NCI-H2196 treated with DMSO at 0.1 percent for 48 hours (cell line): ENCODE measurements around the gene FARS2.

ENCODE experiments used
- DNase-seq: peaks from one replicate; lab custom pipeline; 2025; ENCODE audit not compliant: unreplicated experiment; lab: John Stamatoyannopoulos, UW

FARS2 gene

DNA sequence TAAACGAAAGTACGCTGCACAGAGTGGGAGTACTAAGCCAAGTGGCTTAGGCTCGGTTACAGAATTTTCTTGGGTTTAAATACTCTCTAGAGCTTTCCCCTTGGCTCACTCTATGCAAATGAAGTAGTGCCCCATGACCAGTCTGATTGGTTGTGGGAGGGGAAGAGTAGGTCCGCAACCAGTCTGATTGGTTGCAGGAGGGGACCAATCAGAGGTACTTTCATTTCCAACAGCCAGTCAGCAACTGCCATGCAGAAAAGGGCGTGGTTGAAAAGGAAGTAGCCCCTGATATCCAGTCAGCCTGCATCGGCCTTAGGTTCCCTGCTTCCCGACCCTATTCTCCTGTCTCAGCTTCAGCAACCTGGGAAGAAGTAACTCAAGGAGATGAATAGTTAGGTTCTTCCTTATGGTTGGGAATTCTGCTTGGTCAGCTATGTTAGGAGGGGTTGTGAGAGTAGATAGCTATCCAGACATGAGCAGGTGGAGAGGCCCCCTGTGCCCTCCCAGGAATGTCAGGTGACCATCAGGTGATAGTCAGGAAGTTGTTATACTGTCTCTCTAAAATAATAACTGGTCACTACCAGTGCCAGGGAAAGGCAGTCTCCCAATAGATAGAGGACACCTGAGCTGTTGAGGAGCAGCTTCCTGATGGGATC, 57.4 kb downstream of the FARS2 start:
- no peak for DNase-seq

DNA sequence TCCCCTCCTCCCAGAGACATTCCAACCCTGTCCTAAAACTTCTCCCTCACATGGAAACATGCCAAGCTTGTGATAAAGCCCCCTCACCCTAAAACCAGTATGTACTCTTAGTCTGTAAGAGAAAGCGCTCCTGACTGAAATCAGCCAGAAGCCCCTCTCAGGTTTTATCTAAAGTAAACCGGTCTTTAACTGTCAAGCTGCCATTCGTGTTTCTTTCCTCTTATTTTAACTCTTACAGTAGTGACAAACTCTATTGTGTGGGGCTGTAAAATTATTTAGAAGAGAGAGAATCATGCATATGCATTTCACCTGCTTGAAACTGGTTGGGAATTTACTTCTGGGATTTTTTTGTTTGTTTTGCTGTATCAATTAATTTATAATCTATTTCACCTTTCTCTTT, 62.7 kb downstream of the FARS2 start:
- no peak for DNase-seq

- DNase-seq = no peak
These were observed 63.9 kb downstream of the FARS2 start for GRCh38 chr6:5325173-5325572.

DNA sequence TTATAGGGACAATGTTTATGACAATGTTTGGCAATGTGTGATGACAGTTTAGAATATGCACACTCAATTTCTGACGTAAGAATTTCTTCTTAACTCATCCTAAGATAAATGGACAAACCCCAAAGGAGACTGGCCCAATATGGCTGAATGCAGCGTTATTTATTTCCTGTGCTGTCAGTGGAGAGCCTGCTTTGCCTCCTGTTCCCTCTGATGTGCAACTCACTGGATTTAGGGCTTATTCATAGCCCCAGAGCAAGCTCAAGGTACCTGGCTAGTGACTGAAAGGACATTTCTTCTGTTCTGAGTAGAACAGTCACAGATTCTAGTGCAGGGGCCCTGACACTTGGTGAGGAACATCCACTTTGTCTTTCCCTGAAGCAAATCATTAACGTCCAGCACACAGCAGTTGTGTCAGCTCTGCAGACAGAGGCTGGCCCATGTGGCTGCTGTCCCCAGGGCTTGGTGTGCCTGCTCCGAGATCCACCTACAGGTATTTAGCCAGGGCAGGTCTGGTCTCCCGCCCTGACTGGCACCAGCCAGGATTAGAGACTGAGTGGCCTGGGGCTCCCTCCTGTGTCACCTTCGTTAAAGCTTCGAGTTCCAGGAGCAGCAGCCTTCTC, 64.8 kb downstream of the FARS2 start:
- no peak for DNase-seq

DNA sequence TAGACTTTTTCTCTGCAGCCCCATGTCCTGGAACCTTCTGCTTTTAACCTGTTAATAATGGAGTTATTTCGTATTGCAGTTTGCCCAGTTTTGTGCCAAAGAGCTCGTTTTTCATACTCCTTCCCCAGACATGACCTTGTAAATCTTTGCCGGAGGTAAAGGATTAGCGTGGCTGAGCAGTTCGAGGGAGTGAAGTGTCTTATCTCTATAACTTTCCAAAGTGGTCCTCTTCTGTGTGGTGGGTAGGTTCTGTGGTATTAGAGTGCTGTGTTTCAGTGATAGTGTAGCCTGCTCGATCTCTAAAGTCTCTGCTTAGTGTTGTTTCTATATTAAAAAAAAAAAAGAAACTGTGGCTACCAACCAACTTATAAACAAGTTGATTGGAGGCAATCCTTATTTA, 67.5 kb downstream of the FARS2 start:
- DNase-seq = no peak

- DNase-seq = no peak
These were observed 70.6 kb downstream of the FARS2 start for GRCh38 chr6:5331845-5332442.

- DNase-seq = no peak
These were observed 72.3 kb downstream of the FARS2 start for GRCh38 chr6:5333658-5334057.

DNA sequence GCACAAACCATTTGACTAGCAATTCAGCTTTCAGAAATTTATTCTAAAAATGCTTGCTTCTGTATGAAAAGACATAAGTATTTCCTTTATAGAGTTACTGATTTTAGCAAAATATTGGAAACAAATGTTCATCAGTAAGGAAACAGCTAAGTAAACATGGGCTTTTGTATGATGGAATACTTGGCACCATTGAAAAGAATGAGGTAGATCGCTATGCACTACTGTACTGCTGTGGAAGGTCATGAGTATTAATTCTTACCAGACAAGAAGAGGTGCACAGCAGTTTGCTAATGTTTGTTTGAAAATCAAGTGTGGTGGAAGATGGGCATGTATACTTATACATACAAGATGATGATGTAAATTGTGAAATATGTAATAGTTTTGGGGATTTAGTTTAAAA, 73.0 kb downstream of the FARS2 start:
- no peak for DNase-seq

DNA sequence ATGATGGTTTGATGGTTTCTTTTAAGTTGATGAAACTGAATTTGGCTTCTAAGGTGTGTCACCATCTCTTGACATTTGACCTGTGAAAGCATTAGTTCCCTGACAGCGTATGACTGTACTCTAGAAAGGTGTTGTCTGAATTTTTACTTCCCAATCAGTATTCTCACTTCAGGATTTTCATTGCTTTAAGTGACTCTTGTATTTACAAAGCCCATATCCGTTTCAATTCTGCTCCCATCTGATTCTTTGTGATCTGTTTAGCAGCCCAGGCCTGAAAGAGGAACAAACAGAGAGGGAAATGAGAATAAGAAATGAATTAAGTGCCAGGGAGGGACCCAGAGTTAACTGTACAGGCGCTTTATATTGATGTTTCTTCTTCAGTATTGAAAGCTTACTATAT, 73.7 kb downstream of the FARS2 start:
- no peak for DNase-seq

DNA sequence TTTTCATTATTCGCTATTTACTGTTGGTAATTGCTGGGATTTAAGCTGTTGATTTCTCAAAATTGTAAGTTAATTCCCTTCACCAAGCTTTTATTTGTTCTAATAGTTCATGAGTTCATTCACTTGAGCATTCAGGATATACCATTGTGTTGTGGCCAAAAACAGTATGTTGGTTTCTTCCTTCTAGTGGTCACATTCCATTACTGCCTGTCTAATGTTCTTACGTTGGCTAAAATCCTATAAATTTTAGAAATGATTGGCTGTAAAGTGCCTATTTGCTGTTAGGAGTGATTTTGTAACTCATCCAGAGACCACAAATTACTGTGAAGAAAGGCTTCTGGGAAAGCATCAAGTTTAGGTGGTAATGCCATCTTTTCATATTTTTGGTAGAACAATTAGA, 76.3 kb downstream of the FARS2 start:
- no peak for DNase-seq

DNA sequence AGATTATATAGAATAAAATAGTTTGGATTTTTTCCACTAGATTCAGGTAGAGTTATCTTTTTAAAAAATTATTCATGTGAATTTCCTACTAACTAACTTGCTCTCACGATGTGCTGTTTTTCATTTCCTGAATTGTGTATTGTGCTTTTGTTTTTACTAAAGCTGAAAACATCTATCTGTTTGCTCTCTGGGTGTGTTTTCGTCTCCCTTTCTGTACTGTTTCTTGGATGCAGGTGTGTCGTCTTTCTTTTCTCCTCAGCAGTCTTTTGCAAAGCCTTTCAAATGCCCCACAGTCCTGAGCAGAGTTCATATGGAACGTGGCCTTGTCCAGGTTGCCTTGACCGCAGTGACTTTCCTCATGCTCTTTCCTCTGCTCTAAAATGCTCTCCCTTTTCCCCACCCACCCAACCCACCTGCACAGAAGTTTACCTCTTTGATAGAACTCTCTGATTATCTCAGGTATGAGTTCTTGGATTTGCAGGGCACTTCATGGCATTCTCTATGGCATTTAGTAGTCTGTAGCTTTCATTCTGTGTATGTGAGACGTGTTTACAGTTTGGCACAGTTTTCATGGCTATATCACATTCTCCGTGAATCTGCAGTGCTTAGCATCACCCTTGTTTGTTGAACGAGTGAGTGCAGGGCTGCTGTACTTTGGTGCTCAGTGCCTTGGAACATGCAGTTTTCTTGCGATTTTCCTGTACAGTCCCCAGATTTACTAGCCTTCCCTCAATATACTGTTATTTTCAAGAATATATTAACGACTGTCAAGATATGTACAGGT, 77.1 kb downstream of the FARS2 start:
- DNase-seq = no peak

GRCh38 chr6:5339786-5340185, 78.5 kb downstream of the FARS2 start:
- no peak for DNase-seq

GRCh38 chr6:5341845-5342244, 80.5 kb downstream of the FARS2 start:
- DNase-seq = no peak

- no peak for DNase-seq
These were observed 82.7 kb downstream of the FARS2 start for GRCh38 chr6:5343998-5344397.

DNA sequence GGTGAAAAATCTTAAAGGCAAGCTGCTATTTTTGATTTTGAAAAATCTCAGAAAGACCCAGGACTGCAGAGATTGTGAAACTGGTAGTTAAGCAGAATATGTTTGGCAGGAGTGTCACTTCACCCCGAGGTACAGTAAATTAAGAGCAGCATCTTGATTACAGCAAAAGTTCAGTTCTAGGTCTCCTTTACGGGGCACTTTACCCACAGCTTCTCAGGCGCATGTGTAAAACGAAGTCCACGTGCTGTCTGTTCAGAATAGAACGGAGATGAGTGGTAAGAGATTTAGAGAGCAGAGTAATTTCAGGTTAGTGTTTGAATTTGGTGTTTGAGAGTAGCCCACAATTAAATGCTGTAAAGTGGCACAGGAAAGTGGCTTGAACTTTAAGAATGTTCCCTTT, 84.0 kb downstream of the FARS2 start:
- DNase-seq = no peak

GRCh38 chr6:5351552-5352210, 90.4 kb downstream of the FARS2 start:
- no peak for DNase-seq

GRCh38 chr6:5353971-5354370, 92.7 kb downstream of the FARS2 start:
- DNase-seq = no peak

DNA sequence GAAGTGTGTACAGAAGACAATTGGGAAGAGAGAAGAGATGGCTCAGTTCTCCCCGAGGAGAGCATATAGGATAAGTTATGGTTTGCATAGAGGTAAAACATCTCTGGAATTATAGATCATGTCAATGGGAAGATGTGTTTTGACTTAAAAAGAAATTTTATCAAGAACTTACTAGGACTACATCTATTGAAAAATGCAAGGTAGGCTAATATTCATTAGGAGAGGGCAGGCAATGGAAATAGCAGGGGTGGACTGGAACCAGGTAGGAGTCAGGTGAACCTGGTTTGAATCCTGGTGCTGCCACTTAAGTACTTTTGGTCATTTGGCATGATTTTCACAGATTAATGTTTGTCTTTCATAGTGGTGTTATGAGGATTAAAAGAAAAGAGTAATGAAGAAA, 96.2 kb downstream of the FARS2 start:
- no peak for DNase-seq

DNA sequence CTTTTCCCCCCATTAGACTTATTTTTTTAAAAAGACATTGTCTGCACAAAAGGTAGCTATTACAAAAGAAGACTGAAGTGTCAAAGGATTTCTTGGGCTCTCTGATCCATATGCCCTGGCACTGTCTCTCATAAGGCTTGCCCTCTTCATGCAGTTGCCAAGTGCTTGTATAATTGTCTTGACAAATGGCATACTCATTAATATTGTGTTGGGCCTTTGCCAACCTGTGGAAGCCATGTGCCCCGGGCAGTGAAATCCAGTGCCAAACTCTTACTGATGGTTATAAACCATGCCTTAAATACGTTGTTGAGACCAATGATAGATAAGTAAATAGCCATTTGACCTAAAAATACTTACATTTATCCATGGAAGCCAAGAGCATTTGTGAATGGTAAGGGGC, 98.1 kb downstream of the FARS2 start:
- no peak for DNase-seq

DNA sequence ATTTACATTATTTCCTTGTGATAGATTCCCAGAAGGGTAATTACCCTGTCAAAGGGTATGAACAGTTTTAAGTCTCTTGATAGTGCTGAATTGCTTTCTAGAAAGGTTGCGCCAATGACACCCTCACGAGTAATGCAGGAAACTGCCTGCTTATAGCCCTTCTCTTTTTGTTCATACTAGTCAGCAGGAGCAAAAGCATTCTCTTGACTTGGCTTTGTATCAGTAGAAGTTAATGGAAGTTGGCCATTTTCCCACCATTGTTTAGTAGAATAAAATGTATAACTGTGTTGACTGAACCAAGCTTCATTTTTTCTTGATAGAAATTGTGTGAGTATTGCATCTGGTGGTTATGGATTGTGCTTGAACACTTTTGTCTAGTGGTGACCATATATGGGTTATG, 100.1 kb downstream of the FARS2 start:
- DNase-seq = no peak

- no peak for DNase-seq
These were observed 104.3 kb downstream of the FARS2 start for GRCh38 chr6:5365436-5366195.
